BE2C (cell line): ENCODE measurements around the gene B3GALT6.

Experiments used
- DNase-seq: peaks from one replicate; pipeline ENCODE4 v3.0.0-alpha.2; 2020
- H3K27me3 ChIP-seq: fragments of 250-450 bp; sonication (Bioruptor Pico); 2 replicates; pipeline ENCODE4 v1.5.1; 2020; ENCODE audit warnings: mild to moderate bottlenecking
- H3K36me3 ChIP-seq: fragments of 250-450 bp; sonication (Bioruptor Pico); 2 replicates; pipeline ENCODE4 v1.5.1; 2020; ENCODE audit warnings: mild to moderate bottlenecking
- H3K4me1 ChIP-seq: fragments of 250-450 bp; sonication (Bioruptor Pico); 2 replicates; pipeline ENCODE4 v1.5.1; 2020
- H3K4me3 ChIP-seq: 2 replicates; pipeline ENCODE4 v1.5.1; 2011; ENCODE audit warnings: low read depth, low read length
- H3K9me3 ChIP-seq: fragments of 250-450 bp; sonication (Bioruptor Pico); 2 replicates; pipeline ENCODE4 v1.5.1; 2020
- TF ChIP-seq, protein P1 (sequence below): IDR thresholded peaks from 2 replicates; pipeline ENCODE4 v1.5.1; 2012; ENCODE audit warnings: mild to moderate bottlenecking, low read depth, low read length

B3GALT6 gene

DNA sequence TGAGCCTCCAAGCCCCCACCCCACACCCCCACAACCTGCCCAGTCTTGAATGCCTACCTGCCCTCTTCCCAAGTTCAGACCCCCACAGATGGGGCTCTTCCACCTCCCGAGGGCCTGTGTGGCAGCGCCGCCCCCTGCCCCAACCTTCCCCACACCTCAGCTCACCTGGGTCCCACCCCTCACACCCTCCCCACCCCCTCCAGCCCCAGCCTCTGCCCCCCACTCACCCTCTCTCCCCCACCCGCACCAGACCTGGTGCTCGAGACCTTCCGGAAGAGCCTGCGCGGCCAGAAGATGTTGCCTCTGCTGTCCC, 34.9 kb upstream of the B3GALT6 start:
- peaks cover 28% of the 10 kb centered on the region for H3K27me3 ChIP-seq
- no peak overlapping the region for H3K4me3 ChIP-seq
- H3K9me3 ChIP-seq = no peaks in the 10 kb centered on the region
- H3K36me3 ChIP-seq = no peaks in the 10 kb centered on the region
- no peaks in the 10 kb centered on the region for H3K4me1 ChIP-seq
- no peak for DNase-seq
- TF ChIP-seq, protein P1, sequence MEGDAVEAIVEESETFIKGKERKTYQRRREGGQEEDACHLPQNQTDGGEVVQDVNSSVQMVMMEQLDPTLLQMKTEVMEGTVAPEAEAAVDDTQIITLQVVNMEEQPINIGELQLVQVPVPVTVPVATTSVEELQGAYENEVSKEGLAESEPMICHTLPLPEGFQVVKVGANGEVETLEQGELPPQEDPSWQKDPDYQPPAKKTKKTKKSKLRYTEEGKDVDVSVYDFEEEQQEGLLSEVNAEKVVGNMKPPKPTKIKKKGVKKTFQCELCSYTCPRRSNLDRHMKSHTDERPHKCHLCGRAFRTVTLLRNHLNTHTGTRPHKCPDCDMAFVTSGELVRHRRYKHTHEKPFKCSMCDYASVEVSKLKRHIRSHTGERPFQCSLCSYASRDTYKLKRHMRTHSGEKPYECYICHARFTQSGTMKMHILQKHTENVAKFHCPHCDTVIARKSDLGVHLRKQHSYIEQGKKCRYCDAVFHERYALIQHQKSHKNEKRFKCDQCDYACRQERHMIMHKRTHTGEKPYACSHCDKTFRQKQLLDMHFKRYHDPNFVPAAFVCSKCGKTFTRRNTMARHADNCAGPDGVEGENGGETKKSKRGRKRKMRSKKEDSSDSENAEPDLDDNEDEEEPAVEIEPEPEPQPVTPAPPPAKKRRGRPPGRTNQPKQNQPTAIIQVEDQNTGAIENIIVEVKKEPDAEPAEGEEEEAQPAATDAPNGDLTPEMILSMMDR = no peak

DNA sequence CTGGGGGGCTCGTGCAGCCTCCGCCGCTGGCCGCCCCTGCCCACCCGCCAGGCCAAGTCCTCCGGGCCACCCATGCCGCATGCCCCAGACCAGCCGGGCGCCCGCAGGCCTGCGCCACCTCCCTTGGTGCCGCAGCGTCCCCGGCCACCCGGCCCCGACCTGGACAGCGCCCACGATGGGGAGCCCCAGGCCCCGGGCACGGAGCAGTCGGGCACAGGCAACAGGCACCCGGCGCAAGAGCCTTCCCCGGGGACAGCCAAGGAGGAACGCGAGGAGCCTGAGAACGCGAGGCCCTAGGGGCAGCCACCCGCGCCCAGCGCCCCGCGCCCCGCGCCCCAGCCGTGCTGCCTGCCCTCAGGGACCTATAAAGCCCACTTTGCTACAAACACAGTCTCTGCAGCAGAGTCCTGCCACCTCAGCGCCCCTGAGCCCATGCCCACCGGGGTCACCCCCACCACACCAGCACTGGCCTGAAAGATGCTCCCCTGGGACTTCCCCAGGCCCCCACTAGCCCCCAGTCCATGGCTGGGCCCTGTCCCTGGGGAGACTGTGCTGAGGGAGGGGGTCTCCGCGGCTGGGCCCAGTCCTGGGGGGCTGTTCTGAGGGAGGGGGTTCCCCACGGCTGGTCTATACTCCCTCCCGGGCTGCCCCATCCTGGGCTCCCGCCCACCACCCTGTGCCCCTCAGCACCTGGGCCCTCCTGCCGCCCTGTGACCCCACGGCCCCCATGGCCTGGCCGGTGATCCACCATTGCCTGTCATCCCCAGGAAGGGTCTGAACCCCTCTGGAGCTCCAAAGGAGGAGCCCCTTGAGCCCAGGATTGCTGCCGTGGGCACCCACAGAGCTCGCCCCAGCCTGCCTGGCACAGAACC, 34.2 kb upstream of the B3GALT6 start:
- peaks cover 27% of the 10 kb centered on the region for H3K27me3 ChIP-seq
- no peak overlapping the region for H3K4me3 ChIP-seq
- H3K4me1 ChIP-seq = no peaks in the 10 kb centered on the region
- H3K9me3 ChIP-seq = no peaks in the 10 kb centered on the region
- H3K36me3 ChIP-seq = no peaks in the 10 kb centered on the region
- peak; percentile 12 for DNase-seq
- TF ChIP-seq, protein P1 = no peak

DNA sequence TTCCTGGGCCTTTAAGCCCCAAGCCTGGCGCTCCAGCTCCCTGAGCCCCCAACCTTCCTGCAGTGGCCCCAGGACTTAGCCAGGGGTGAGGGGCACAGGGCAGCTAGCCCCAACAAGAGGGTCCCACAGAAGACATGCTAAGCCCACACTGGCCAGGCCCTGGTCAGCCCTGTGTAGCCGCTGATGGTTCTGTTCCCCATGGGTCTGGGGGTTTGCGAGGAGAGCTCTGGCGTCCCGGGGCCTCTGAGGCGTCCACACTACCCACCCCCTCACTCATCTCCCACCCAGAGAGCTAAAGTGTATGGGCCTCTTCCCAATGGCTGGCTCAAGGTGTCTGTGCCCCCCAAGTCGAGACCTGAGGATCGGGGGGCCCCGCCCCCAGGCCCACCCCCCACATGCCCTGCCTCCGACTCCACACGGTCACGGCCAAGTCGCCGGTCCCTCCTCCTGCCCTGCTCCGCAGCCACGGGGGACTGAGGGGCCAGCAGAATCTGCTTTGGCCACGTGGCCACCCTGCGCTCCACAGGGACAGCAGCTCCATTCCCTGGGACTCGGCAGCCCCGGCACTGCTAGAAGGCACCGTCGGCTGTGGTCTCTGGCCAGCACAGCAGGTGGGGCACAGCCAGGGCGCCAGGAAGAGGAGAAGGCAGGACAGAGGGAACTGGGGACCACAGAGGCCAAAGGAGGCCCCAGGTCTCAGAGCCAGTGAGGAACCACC, 33.5 kb upstream of the B3GALT6 start:
- TF ChIP-seq, protein P1 = no peak
- H3K4me1 ChIP-seq = no peaks in the 10 kb centered on the region
- H3K36me3 ChIP-seq = no peaks in the 10 kb centered on the region
- no peaks in the 10 kb centered on the region for H3K9me3 ChIP-seq
- peaks cover 24% of the 10 kb centered on the region for H3K27me3 ChIP-seq
- DNase-seq = peak; percentile 11
- no peak overlapping the region for H3K4me3 ChIP-seq

DNA sequence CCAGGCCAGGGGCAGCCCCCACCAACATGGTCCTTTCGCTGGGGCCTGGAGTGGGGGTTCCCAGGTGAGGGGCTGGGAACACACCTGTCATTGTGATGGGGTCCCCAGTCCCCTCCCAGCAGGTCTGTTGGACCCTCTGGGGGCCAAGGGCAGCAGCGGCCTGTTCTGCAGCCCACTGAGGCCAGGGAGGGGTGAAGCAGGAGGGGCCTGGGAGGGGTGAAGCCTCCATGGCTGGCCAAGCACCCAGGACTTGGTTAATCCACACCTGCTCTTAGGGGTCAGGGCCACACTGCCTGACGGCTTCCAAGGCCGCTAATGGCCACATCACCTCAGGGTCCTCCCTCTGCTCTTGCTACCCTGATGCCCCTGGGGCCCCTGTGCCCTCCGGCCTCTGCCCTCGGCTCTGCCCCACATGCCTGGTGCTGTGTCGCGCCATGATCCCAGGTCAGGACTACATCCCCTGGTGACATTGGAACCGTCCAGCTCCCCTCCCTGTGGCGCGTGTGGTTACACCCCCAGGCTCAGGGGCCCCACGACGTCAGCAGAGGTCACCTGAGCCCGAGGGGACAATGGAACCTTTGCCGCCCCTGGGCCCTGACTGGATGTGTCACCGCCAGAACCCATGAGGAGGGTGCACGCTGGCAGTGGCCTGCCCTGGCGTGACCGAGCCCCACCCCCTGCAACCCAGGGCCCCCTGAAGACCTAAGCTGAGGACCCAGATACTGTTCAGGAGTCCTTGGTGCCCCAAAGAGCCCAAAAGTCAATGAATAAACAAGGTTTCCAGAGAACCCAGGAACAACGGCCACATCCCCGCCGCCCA, 32.7 kb upstream of the B3GALT6 start:
- DNase-seq = peak; percentile 12
- Histone ChIP-seq H3K4me1 (no peaks in the 10 kb centered on the region), H3K9me3 (no peaks in the 10 kb centered on the region), H3K4me3 (no peak overlapping the region), H3K36me3 (no peaks in the 10 kb centered on the region), H3K27me3 (peaks cover 21% of the 10 kb centered on the region)
- TF ChIP-seq, protein P1 = no peak

DNA sequence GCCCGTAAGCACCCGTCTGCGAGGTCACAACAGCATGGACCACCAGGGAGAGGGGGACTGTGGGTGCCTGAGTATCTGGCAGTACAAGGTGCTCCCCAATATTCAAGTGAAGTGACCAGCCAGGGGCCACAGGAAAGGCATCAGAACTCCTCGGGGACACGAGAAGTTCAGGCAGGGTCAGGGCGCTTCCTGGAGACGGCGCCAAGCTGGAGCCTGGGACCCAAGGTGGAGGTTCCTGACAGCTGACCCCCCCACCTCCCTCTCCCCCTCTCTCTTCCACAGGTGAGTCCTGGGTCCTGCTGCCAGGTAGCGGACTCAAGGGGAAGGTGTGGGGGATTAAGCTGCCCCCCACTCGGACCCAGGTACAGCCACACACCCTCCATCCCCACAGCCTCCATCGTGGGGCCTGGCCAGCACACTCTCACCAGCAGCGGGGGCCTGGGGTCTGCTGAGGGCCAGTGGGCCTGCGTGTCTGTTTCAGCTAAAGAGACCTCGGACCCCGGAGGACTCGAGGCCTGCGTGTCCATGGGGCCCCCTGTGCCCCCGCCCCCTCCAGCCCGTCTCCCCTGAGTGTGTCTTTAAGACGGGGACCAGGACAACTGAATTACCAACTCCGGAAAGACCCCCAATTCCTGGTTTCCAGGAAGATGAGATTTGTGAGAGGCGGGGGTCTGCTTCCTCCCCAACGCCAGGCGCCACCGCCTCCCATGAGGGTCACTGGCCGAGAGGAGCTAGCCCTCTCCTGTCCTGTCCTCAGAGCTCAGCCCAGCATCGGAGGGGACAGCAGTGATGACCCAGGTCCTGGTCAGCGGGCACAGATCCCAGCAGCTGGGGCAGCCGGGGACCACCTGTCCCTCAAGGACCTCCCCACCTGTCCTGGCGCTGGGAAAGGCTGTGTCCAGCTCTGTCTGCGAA, 31.8 kb upstream of the B3GALT6 start:
- TF ChIP-seq, protein P1 = no peak
- no peaks in the 10 kb centered on the region for H3K4me1 ChIP-seq
- H3K4me3 ChIP-seq = no peak overlapping the region
- peaks cover 21% of the 10 kb centered on the region for H3K27me3 ChIP-seq
- H3K36me3 ChIP-seq = no peaks in the 10 kb centered on the region
- no peaks in the 10 kb centered on the region for H3K9me3 ChIP-seq
- DNase-seq = peak; percentile 8
